Stimulated activated CD8-positive, alpha-beta memory T cell treated with anti-CD3 and anti-CD28 coated beads, Interleukin-15, amount 100 ng/mL, for 48 hours (primary cell): ENCODE results near the gene ATP5F1D.

Experiments used
- DNase-seq, 2 donors: peaks; one replicate each; pipeline ENCODE4 v3.0.0-alpha.2; 2020; ENCODE audit warnings: low read depth in 2 of 2

ATP5F1D gene

GRCh38 chr19:1270213-1270853, 28.8 kb downstream of the ATP5F1D start:
- no peak for DNase-seq

GRCh38 chr19:1270854-1271527, 29.4 kb downstream of the ATP5F1D start:
- no peak for DNase-seq

GRCh38 chr19:1271528-1272422, 30.2 kb downstream of the ATP5F1D start:
- DNase-seq: no peak

GRCh38 chr19:1272423-1273262, 31.1 kb downstream of the ATP5F1D start:
- DNase-seq: no peak

GRCh38 chr19:1273263-1274041, 31.9 kb downstream of the ATP5F1D start:
- no peak for DNase-seq

- no peak for DNase-seq
Observed at GRCh38 chr19:1274081-1274851, 32.7 kb downstream of the ATP5F1D start.

GRCh38 chr19:1274852-1275259, 33.3 kb downstream of the ATP5F1D start:
- DNase-seq: no peak

GRCh38 chr19:1275260-1275975, 33.9 kb downstream of the ATP5F1D start, which contains the start of gene FAM174C:
Gene FAM174C, plus strand, starts transcription at chr19:1275530. Its CDS starts 20 bp downstream, at chr19:1275550.
- DNase-seq: peak; percentile 94 to 96

- DNase-seq: no peak
Observed at GRCh38 chr19:1275976-1276627, 34.6 kb downstream of the ATP5F1D start.

- DNase-seq: no peak
Observed at GRCh38 chr19:1276628-1277022, 35.1 kb downstream of the ATP5F1D start.

- no peak for DNase-seq
Observed at GRCh38 chr19:1277061-1277460, 35.5 kb downstream of the ATP5F1D start.

GRCh38 chr19:1278074-1278473, 36.5 kb downstream of the ATP5F1D start:
- DNase-seq: no peak

- DNase-seq: no peak
Observed at GRCh38 chr19:1278713-1279660, 37.4 kb downstream of the ATP5F1D start.

- peak in 1 of 2 donors; percentile 69 for DNase-seq
Observed at GRCh38 chr19:1279782-1280341, 38.3 kb downstream of the ATP5F1D start.

GRCh38 chr19:1280636-1281568, 39.4 kb downstream of the ATP5F1D start:
- no peak for DNase-seq
